Duodenal mucosa (tissue), 2 donors: ENCODE measurements around the gene MRPS15.
"Not testable (repeated sequence)": the region's sequence is repeated elsewhere in the genome, so short reads cannot be mapped to it uniquely, and the experiment has no call there.

ENCODE experiments used
- H3K27ac ChIP-seq: one replicate; pipeline ENCODE4 v1.7.0; 2013; ENCODE audit warnings: low read depth, low read length
- H3K27me3 ChIP-seq, 2 donors: one replicate each; pipeline ENCODE4 v1.7.0; 2013; ENCODE audit warnings: low read length in 2 of 2, control low read depth in 1 of 2; ENCODE audit not compliant: insufficient read depth in 2 of 2, control insufficient read depth in 1 of 2
- H3K36me3 ChIP-seq, 2 donors: one replicate each; pipeline ENCODE4 v1.7.0; 2013; ENCODE audit warnings: low read length in 2 of 2, control low read depth in 1 of 2; ENCODE audit not compliant: insufficient read depth in 2 of 2, control insufficient read depth in 1 of 2
- H3K4me1 ChIP-seq, 2 donors: one replicate each; pipeline ENCODE4 v1.7.0; 2013; ENCODE audit warnings: low read length in 2 of 2, control low read depth in 1 of 2; ENCODE audit not compliant: insufficient read depth in 2 of 2, control insufficient read depth in 1 of 2
- H3K4me3 ChIP-seq, 2 donors: one replicate each; pipeline ENCODE4 v1.7.0; 2013; ENCODE audit warnings: low read length in 2 of 2, low read depth in 1 of 2
- H3K9ac ChIP-seq, 2 donors: one replicate each; pipeline ENCODE4 v1.7.0; 2013; ENCODE audit warnings: low read length in 2 of 2, low read depth in 1 of 2
- H3K9me3 ChIP-seq, 2 donors: one replicate each; pipeline ENCODE4 v1.7.0; 2013; ENCODE audit warnings: low read length in 2 of 2, control low read depth in 1 of 2; ENCODE audit not compliant: control insufficient read depth in 1 of 2

Gene MRPS15

GRCh38 chr1:36486093-36486438 lies 21.9 kb upstream of the MRPS15 start:
- no peak overlapping the region for H3K4me3 ChIP-seq
- no peak overlapping the region for H3K9ac ChIP-seq
- H3K9me3 ChIP-seq = no peaks in the 10 kb centered on the region
- peaks cover 4 to 11% of the 10 kb centered on the region in 2 donors for H3K4me1 ChIP-seq
- H3K36me3 ChIP-seq = no peaks in the 10 kb centered on the region
- no peak overlapping the region for H3K27ac ChIP-seq
- no peaks in the 10 kb centered on the region for H3K27me3 ChIP-seq

GRCh38 chr1:36484099-36484498 lies 19.9 kb upstream of the MRPS15 start:
- Histone ChIP-seq H3K4me1 (peaks cover 4 to 11% of the 10 kb centered on the region in 2 donors), H3K36me3 (no peaks in the 10 kb centered on the region), H3K27ac (no peak overlapping the region)

GRCh38 chr1:36482724-36483388 lies 18.7 kb upstream of the MRPS15 start, which contains the start of gene CSF3R:
Gene CSF3R (minus strand): TSS chr1:36482913. CDS start chr1:36479496, 3,417 bp downstream.
- Histone ChIP-seq H3K4me1 (peaks cover 4 to 11% of the 10 kb centered on the region in 2 donors), H3K9me3 (no peaks in the 10 kb centered on the region), H3K4me3 (peak within 1 kb of the TSS in 1 of 2 donors; percentile 3), H3K9ac (no peak within 1 kb of the TSS), H3K27ac (no peak within 1 kb of the TSS), H3K27me3 (no peaks in the 10 kb centered on the region), H3K36me3 (no peaks in the 10 kb centered on the region)

More at GRCh38 chr1:36484099-36484498, 19.9 kb upstream of the MRPS15 start:
- no peaks in the 10 kb centered on the region for H3K9me3 ChIP-seq
- no peak overlapping the region for H3K4me3 ChIP-seq
- H3K27me3 ChIP-seq = no peaks in the 10 kb centered on the region
- no peak overlapping the region for H3K9ac ChIP-seq

- no peak overlapping the region for H3K27ac ChIP-seq
- H3K4me3 ChIP-seq = peak overlapping the region in 1 of 2 donors; percentile 3
- no peak overlapping the region for H3K9ac ChIP-seq
- no peaks in the 10 kb centered on the region for H3K36me3 ChIP-seq
- peaks cover 3 to 11% of the 10 kb centered on the region in 2 donors for H3K4me1 ChIP-seq
- no peaks in the 10 kb centered on the region for H3K9me3 ChIP-seq
- no peaks in the 10 kb centered on the region for H3K27me3 ChIP-seq
Measured at GRCh38 chr1:36481771-36482723, 17.9 kb upstream of the MRPS15 start.

- Histone ChIP-seq H3K9ac (no peak overlapping the region), H3K9me3 (no peaks in the 10 kb centered on the region), H3K4me3 (no peak overlapping the region), H3K27me3 (no peaks in the 10 kb centered on the region), H3K36me3 (no peaks in the 10 kb centered on the region), H3K4me1 (peaks cover 0 to 1% of the 10 kb centered on the region in 2 donors), H3K27ac (no peak overlapping the region)
Measured at GRCh38 chr1:36481091-36481490, 16.9 kb upstream of the MRPS15 start.

GRCh38 chr1:36480161-36480560 lies 16.0 kb upstream of the MRPS15 start:
- H3K9me3 ChIP-seq = no peaks in the 10 kb centered on the region
- H3K9ac ChIP-seq = no peak overlapping the region
- H3K36me3 ChIP-seq = no peaks in the 10 kb centered on the region
- no peak overlapping the region for H3K4me3 ChIP-seq
- no peak overlapping the region for H3K27ac ChIP-seq
- H3K4me1 ChIP-seq = no peaks in the 10 kb centered on the region
- no peaks in the 10 kb centered on the region for H3K27me3 ChIP-seq

GRCh38 chr1:36479505-36480051 lies 15.4 kb upstream of the MRPS15 start:
- Histone ChIP-seq H3K27ac (no peak overlapping the region), H3K4me3 (no peak overlapping the region), H3K9me3 (no peaks in the 10 kb centered on the region)

GRCh38 chr1:36477615-36478014 lies 13.4 kb upstream of the MRPS15 start:
- H3K4me1 ChIP-seq, H3K36me3 ChIP-seq, H3K4me3 ChIP-seq, H3K27me3 ChIP-seq, H3K27ac ChIP-seq, H3K9ac ChIP-seq, H3K9me3 ChIP-seq: not testable (repeated sequence)

More at GRCh38 chr1:36479505-36480051, 15.4 kb upstream of the MRPS15 start:
- Histone ChIP-seq H3K9ac (no peak overlapping the region), H3K36me3 (no peaks in the 10 kb centered on the region), H3K4me1 (no peaks in the 10 kb centered on the region), H3K27me3 (no peaks in the 10 kb centered on the region)

- Histone ChIP-seq H3K4me3 (no peak overlapping the region), H3K4me1 (no peaks in the 10 kb centered on the region), H3K9me3 (no peaks in the 10 kb centered on the region), H3K27ac (no peak overlapping the region), H3K36me3 (no peaks in the 10 kb centered on the region), H3K9ac (no peak overlapping the region), H3K27me3 (no peaks in the 10 kb centered on the region)
Measured at GRCh38 chr1:36476945-36477344, 12.8 kb upstream of the MRPS15 start.
